ENCODE measurements around the gene ACAP2. TPM values are rescaled to one million over a fixed set of nuclear protein-coding genes. Genes with fewer than 3 reads are reported as not detected.
A peak's percentile ranks its signal among the peaks of the same experiment; 100 is the strongest.
"Not testable (repeated sequence)": the region's sequence is repeated elsewhere in the genome, so short reads cannot be mapped to it uniquely, and the experiment has no call there.

Gene ACAP2
- total RNA-seq, 1 donor = 91.1 TPM

GRCh38 chr3:195302431-195302830, 140.4 kb downstream of the ACAP2 start:
- DNase-seq (ENCODE audit: low read depth) = no peak
- no peak overlapping the region for H3K4me3 ChIP-seq (ENCODE audit: low read depth, low read length)
- no peak for TF ChIP-seq CTCF (IDR thresholded peaks at IDR 0.05; ENCODE audit: insufficient read depth, low read depth, low read length)

- no peak for TF ChIP-seq CTCF (IDR thresholded peaks at IDR 0.05; ENCODE audit: insufficient read depth, low read depth, low read length)
- H3K4me3 ChIP-seq (ENCODE audit: low read depth, low read length) = no peak overlapping the region
- no peak for DNase-seq (ENCODE audit: low read depth)
Measured at GRCh38 chr3:195297446-195297845, 145.4 kb downstream of the ACAP2 start.

GRCh38 chr3:195296662-195297061, 146.2 kb downstream of the ACAP2 start:
- no peak for DNase-seq (ENCODE audit: low read depth)
- no peak overlapping the region for H3K4me3 ChIP-seq (ENCODE audit: low read depth, low read length)
- no peak for TF ChIP-seq CTCF (IDR thresholded peaks at IDR 0.05; ENCODE audit: insufficient read depth, low read depth, low read length)

- no peak overlapping the region for H3K4me3 ChIP-seq (ENCODE audit: low read depth, low read length)
- TF ChIP-seq CTCF (IDR thresholded peaks at IDR 0.05; ENCODE audit: insufficient read depth, low read depth, low read length) = no peak
- DNase-seq (ENCODE audit: low read depth) = no peak
Measured at GRCh38 chr3:195291121-195291520, 151.7 kb downstream of the ACAP2 start.

GRCh38 chr3:195290643-195291042, 152.2 kb downstream of the ACAP2 start:
- H3K4me3 ChIP-seq (ENCODE audit: low read depth, low read length); DNase-seq (ENCODE audit: low read depth): not testable (repeated sequence)

GRCh38 chr3:195286115-195286872, 156.5 kb downstream of the ACAP2 start:
- DNase-seq (ENCODE audit: low read depth) = peak; percentile 75
- no peak for TF ChIP-seq CTCF (IDR thresholded peaks at IDR 0.05; ENCODE audit: insufficient read depth, low read depth, low read length)
- H3K4me3 ChIP-seq (ENCODE audit: low read depth, low read length) = no peak overlapping the region

GRCh38 chr3:195285372-195285771, 157.4 kb downstream of the ACAP2 start:
- DNase-seq (ENCODE audit: low read depth) = peak; percentile 29
- TF ChIP-seq CTCF (IDR thresholded peaks at IDR 0.05; ENCODE audit: insufficient read depth, low read depth, low read length) = no peak
- H3K4me3 ChIP-seq (ENCODE audit: low read depth, low read length) = no peak overlapping the region

All from fibroblast of villous mesenchyme (primary cell).